AG04449 (cell line): Measurements from ENCODE around the gene MIS18BP1.

ENCODE experiments used
- CTCF ChIA-PET: fragments of 350-600 bp; formaldehyde crosslinking; extraction: SDS; loops from one replicate; lab custom pipeline; 2021; ENCODE audit warnings: antibody characterized with exemption; lab: Yijun Ruan, JAX
- POLR2A ChIA-PET: fragments of 400-600, 350-600 bp; formaldehyde crosslinking; extraction: SDS; loops from one replicate; lab custom pipeline; 2020; ENCODE audit warnings: antibody characterized with exemption, inconsistent platforms; lab: Yijun Ruan, JAX
- DNase-seq: peaks from one replicate; pipeline ENCODE4 v3.0.0-alpha.2; 2010; ENCODE audit warnings: low read depth, low spot score
- H3K4me3 ChIP-seq: 2 replicates; pipeline ENCODE4 v1.5.1; 2011; ENCODE audit warnings: low read depth, mild to moderate bottlenecking, control low read depth, low read length
- TF ChIP-seq, protein P1 (sequence below): IDR thresholded peaks from one replicate; pipeline ENCODE4 v1.5.1; 2011; ENCODE audit warnings: mild to moderate bottlenecking, moderate library complexity, low read length, control low read depth, inconsistent platforms; ENCODE audit not compliant: insufficient read depth; ENCODE audit errors: missing control alignments

The MIS18BP1 gene

DNA sequence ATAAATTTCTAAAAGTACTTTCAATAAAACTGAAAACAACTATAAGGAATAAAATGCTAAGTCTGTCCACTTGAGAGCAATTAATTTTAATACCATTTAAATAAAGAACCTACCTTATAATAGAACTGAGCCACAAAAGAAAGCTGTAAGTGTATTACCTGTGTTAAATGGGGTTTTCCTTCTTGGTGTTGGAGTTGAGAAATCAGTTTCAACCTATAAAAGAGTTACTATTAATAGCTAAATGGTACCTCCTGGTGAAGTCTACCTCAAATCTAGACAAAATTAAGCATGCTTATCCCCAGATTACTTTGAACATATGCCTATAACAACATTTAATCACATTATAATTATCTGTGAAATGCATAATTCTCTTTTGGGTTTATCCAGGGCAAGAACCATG lies 48.8 kb downstream of the MIS18BP1 start:
- no peak overlapping the region for H3K4me3 ChIP-seq
- CTCF ChIA-PET, result no interaction called here
- no peak for DNase-seq
- TF ChIP-seq, protein P1, sequence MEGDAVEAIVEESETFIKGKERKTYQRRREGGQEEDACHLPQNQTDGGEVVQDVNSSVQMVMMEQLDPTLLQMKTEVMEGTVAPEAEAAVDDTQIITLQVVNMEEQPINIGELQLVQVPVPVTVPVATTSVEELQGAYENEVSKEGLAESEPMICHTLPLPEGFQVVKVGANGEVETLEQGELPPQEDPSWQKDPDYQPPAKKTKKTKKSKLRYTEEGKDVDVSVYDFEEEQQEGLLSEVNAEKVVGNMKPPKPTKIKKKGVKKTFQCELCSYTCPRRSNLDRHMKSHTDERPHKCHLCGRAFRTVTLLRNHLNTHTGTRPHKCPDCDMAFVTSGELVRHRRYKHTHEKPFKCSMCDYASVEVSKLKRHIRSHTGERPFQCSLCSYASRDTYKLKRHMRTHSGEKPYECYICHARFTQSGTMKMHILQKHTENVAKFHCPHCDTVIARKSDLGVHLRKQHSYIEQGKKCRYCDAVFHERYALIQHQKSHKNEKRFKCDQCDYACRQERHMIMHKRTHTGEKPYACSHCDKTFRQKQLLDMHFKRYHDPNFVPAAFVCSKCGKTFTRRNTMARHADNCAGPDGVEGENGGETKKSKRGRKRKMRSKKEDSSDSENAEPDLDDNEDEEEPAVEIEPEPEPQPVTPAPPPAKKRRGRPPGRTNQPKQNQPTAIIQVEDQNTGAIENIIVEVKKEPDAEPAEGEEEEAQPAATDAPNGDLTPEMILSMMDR, result no peak
- POLR2A ChIA-PET, result no interaction called here

- DNase-seq, result no peak
- TF ChIP-seq, protein P1, result peak; percentile 36
- CTCF ChIA-PET, result interaction anchor here (1.1 to 2.4 kb wide), 3 partner anchors 9 to 289 kb away, joined by 5 to 9 read pairs (median 8); no protein-coding TSS in a partner anchor
- POLR2A ChIA-PET, result no interaction called here
- H3K4me3 ChIP-seq, result no peak overlapping the region
Observed at GRCh38 chr14:45201905-45202304, 51.1 kb downstream of the MIS18BP1 start.

- TF ChIP-seq, protein P1, result no peak
- ChIA-PET CTCF (interaction anchor here (0.9 to 3.1 kb wide), 3 partner anchors 13 to 54 kb away, joined by 3 to 11 read pairs (median 3); partner anchors contain the start of gene MIS18BP1), POLR2A (interaction anchor here (0.5 kb wide), 2 partner anchors 14 to 853 kb away, joined by 3 to 5 read pairs; no protein-coding TSS in a partner anchor)
- DNase-seq, result peak; percentile 36
- no peak overlapping the region for H3K4me3 ChIP-seq
Observed at GRCh38 chr14:45199230-45199629, 53.8 kb downstream of the MIS18BP1 start.

DNA sequence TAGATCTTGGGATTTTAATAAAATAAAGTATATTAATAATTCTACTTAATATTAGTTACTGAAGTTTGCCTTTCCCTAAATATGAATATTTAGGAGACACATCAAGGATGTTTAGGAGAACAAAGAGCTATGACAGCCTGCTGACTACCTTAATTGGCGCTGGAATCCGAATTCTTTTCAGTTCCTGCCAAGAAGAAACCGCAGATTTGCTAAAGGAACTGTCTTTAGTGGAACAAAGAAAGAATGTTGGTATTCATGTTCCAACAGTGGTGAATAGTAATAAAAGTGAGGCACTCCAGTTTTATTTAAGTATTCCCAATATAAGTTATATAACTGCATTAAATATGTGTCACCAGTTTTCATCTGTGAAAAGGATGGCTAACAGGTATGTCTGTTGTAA lies 54.5 kb downstream of the MIS18BP1 start:
- ChIA-PET POLR2A (interaction anchor here (0.5 kb wide), 1 partner anchor 854 kb away, joined by 3 read pairs; no protein-coding TSS in a partner anchor), CTCF (interaction anchor here (0.9 to 3.1 kb wide), 3 partner anchors 12 to 55 kb away, joined by 3 to 11 read pairs (median 3); partner anchors contain the start of gene MIS18BP1)
- no peak overlapping the region for H3K4me3 ChIP-seq
- TF ChIP-seq, protein P1, result no peak
- DNase-seq, result no peak

GRCh38 chr14:45194964-45195363 lies 58.0 kb downstream of the MIS18BP1 start:
- no peak overlapping the region for H3K4me3 ChIP-seq
- ChIA-PET CTCF (no interaction called here), POLR2A (no interaction called here)
- TF ChIP-seq, protein P1, result no peak
- no peak for DNase-seq

- TF ChIP-seq, protein P1, result no peak
- POLR2A ChIA-PET, result interaction anchor here (0.7 kb wide), 1 partner anchor 14 kb away, joined by 5 read pairs; no protein-coding TSS in a partner anchor
- CTCF ChIA-PET, result interaction anchor here (1.2 kb wide), 1 partner anchor 83 kb away, joined by 4 read pairs; no protein-coding TSS in a partner anchor
Observed at GRCh38 chr14:45185100-45185814, 67.7 kb downstream of the MIS18BP1 start.

More at GRCh38 chr14:45185100-45185814, 67.7 kb downstream of the MIS18BP1 start:
- H3K4me3 ChIP-seq, result no peak overlapping the region
- DNase-seq, result no peak
